ENCODE measurements around the gene KIF5C. TPM values are rescaled to one million over a fixed set of nuclear protein-coding genes. Genes with fewer than 3 reads are reported as not detected.

The KIF5C gene
- total RNA-seq, 1 experiment from 2014 or later, result 0.87 TPM

GRCh38 chr2:149044500-149044899, 169.5 kb downstream of the KIF5C start:
- Mint-ChIP-seq H3K27me3 (ENCODE audit: unreplicated experiment) (peaks cover 30% of the 10 kb centered on the region), H3K27ac (ENCODE audit: unreplicated experiment) (no peak overlapping the region), H3K4me3 (ENCODE audit: low read depth, unreplicated experiment) (no peak overlapping the region), H3K9me3 (ENCODE audit: low read depth, unreplicated experiment) (peaks cover 3% of the 10 kb centered on the region), H3K36me3 (ENCODE audit: insufficient read depth, unreplicated experiment) (no peaks in the 10 kb centered on the region), H3K4me1 (ENCODE audit: low read depth, unreplicated experiment) (no peaks in the 10 kb centered on the region)
- TF ChIP-seq, protein P1, sequence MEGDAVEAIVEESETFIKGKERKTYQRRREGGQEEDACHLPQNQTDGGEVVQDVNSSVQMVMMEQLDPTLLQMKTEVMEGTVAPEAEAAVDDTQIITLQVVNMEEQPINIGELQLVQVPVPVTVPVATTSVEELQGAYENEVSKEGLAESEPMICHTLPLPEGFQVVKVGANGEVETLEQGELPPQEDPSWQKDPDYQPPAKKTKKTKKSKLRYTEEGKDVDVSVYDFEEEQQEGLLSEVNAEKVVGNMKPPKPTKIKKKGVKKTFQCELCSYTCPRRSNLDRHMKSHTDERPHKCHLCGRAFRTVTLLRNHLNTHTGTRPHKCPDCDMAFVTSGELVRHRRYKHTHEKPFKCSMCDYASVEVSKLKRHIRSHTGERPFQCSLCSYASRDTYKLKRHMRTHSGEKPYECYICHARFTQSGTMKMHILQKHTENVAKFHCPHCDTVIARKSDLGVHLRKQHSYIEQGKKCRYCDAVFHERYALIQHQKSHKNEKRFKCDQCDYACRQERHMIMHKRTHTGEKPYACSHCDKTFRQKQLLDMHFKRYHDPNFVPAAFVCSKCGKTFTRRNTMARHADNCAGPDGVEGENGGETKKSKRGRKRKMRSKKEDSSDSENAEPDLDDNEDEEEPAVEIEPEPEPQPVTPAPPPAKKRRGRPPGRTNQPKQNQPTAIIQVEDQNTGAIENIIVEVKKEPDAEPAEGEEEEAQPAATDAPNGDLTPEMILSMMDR (IDR thresholded peaks at IDR 0.05; ENCODE audit: unreplicated experiment), result no peak
- intact Hi-C loops (cut with micrococcal nuclease; ENCODE audit: unreplicated experiment), result no loop called here
- CTCF ChIA-PET, result no interaction called here
- no peak for DNase-seq
- BruUV-seq (replicated peaks), result no TSS peak

DNA sequence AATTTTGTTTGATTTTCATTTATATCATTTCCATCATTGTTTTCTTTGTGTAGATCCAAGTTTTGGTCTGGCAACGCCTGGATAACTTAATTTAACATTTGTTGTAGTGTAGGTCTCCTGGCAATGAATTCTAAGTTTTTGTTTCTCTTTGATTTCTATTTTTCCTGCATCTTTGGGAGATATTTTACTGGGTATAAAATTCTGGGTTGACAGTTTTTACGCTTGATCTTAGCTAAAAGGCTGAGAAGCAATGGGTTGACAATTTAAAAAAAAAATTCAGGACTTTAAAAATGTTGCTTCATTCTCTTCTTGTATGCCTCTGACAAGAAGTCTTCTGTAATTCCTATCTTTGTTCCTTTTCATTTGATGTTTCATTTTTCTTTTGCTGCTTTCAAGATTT, 172.1 kb downstream of the KIF5C start:
- TF ChIP-seq, protein P1 (IDR thresholded peaks at IDR 0.05; ENCODE audit: unreplicated experiment), result no peak
- intact Hi-C loops (cut with micrococcal nuclease; ENCODE audit: unreplicated experiment), result no loop called here
- H3K27me3 Mint-ChIP-seq (ENCODE audit: unreplicated experiment), result peaks cover 26% of the 10 kb centered on the region
- DNase-seq, result no peak
- no peak overlapping the region for H3K27ac Mint-ChIP-seq (ENCODE audit: unreplicated experiment)
- peaks cover 3% of the 10 kb centered on the region for H3K9me3 Mint-ChIP-seq (ENCODE audit: low read depth, unreplicated experiment)
- no peaks in the 10 kb centered on the region for H3K36me3 Mint-ChIP-seq (ENCODE audit: insufficient read depth, unreplicated experiment)
- H3K4me3 Mint-ChIP-seq (ENCODE audit: low read depth, unreplicated experiment), result no peak overlapping the region
- H3K4me1 Mint-ChIP-seq (ENCODE audit: low read depth, unreplicated experiment), result no peaks in the 10 kb centered on the region
- CTCF ChIA-PET, result no interaction called here
- no TSS peak for BruUV-seq (replicated peaks)

- intact Hi-C loops (cut with micrococcal nuclease; ENCODE audit: unreplicated experiment), result no loop called here
- CTCF ChIA-PET, result no interaction called here
- Mint-ChIP-seq H3K27me3 (ENCODE audit: unreplicated experiment) (peaks cover 17% of the 10 kb centered on the region), H3K4me1 (ENCODE audit: low read depth, unreplicated experiment) (no peaks in the 10 kb centered on the region), H3K9me3 (ENCODE audit: low read depth, unreplicated experiment) (peaks cover 3% of the 10 kb centered on the region), H3K4me3 (ENCODE audit: low read depth, unreplicated experiment) (no peak overlapping the region), H3K36me3 (ENCODE audit: insufficient read depth, unreplicated experiment) (no peaks in the 10 kb centered on the region), H3K27ac (ENCODE audit: unreplicated experiment) (no peak overlapping the region)
- BruUV-seq (replicated peaks), result no TSS peak
- no peak for DNase-seq
- TF ChIP-seq, protein P1 (IDR thresholded peaks at IDR 0.05; ENCODE audit: unreplicated experiment), result no peak
Observed at GRCh38 chr2:149049142-149049541, 174.1 kb downstream of the KIF5C start.

DNA sequence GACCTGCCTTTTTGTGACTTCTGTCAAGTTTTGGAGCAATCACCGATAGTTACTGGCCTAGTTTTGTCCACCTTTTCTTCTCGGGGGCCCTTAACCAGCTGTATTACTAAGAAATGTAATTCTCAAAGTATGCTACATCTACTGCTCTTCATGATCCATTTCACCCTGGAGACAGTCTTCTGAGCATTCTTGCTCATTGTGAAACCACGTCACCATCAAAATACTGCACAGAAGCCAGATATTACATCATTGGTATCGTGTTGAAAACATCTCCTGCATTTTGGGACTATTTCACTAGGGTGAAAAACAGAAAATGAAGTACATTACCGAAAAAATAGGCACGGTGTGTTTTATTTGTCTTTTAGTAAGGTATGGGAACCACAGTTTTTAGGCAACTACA, 175.2 kb downstream of the KIF5C start:
- intact Hi-C loops (cut with micrococcal nuclease; ENCODE audit: unreplicated experiment), result no loop called here
- no TSS peak for BruUV-seq (replicated peaks)

More for the DNA sequence above, 175.2 kb downstream of the KIF5C start:
- TF ChIP-seq, protein P1 (IDR thresholded peaks at IDR 0.05; ENCODE audit: unreplicated experiment), result no peak
- CTCF ChIA-PET, result no interaction called here
- no peak overlapping the region for H3K27ac Mint-ChIP-seq (ENCODE audit: unreplicated experiment)
- no peak for DNase-seq
- H3K27me3 Mint-ChIP-seq (ENCODE audit: unreplicated experiment), result peaks cover 17% of the 10 kb centered on the region
- H3K4me1 Mint-ChIP-seq (ENCODE audit: low read depth, unreplicated experiment), result no peaks in the 10 kb centered on the region
- H3K4me3 Mint-ChIP-seq (ENCODE audit: low read depth, unreplicated experiment), result no peak overlapping the region
- H3K9me3 Mint-ChIP-seq (ENCODE audit: low read depth, unreplicated experiment), result peaks cover 3% of the 10 kb centered on the region
- H3K36me3 Mint-ChIP-seq (ENCODE audit: insufficient read depth, unreplicated experiment), result no peaks in the 10 kb centered on the region

All from Calu3 (cell line).